Karpas-422 (cell line): Measurements from ENCODE around the gene CCNQ. TPM values are rescaled to one million over a fixed set of nuclear protein-coding genes. Genes with fewer than 3 reads are reported as not detected.

Source experiments
- DNase-seq: peaks from one replicate; pipeline ENCODE4 v3.0.0-alpha.2; 2015
- H2AFZ ChIP-seq: fragments of 200-600 bp; sonication (generic); 2 replicates; pipeline ENCODE4 v1.6.1; 2014; ENCODE audit warnings: antibody characterized with exemption, low read length, mixed read lengths
- H3K27ac ChIP-seq: fragments of 200-600 bp; sonication (generic); 2 replicates; pipeline ENCODE4 v1.5.1; 2014; ENCODE audit warnings: mild to moderate bottlenecking, low read length, moderate library complexity
- H3K27me3 ChIP-seq: fragments of 200-600 bp; sonication (generic); 2 replicates; pipeline ENCODE4 v1.6.1; 2014; ENCODE audit warnings: low read length, mixed read lengths
- H3K36me3 ChIP-seq: fragments of 200-600 bp; sonication (generic); 2 replicates; pipeline ENCODE4 v1.6.1; 2014; ENCODE audit warnings: low read length, mixed read lengths; ENCODE audit not compliant: insufficient read depth
- H3K4me1 ChIP-seq: fragments of 200-600 bp; sonication (generic); 2 replicates; pipeline ENCODE4 v1.6.1; 2014; ENCODE audit warnings: mild to moderate bottlenecking, low read length, mixed read lengths
- H3K4me2 ChIP-seq: fragments of 200-600 bp; sonication (generic); 2 replicates; pipeline ENCODE4 v1.6.1; 2014; ENCODE audit warnings: low read length, low read depth, mild to moderate bottlenecking; ENCODE audit not compliant: poor library complexity, severe bottlenecking
- H3K4me3 ChIP-seq: fragments of 200-600 bp; sonication (generic); 2 replicates; pipeline ENCODE4 v1.5.1; 2014; ENCODE audit warnings: mild to moderate bottlenecking, antibody characterized with exemption, low read length, mixed read lengths
- H3K79me2 ChIP-seq: fragments of 200-600 bp; sonication (generic); 2 replicates; pipeline ENCODE4 v1.6.1; 2014; ENCODE audit warnings: mild to moderate bottlenecking, low read length, mixed read lengths
- H3K9ac ChIP-seq: fragments of 200-600 bp; sonication (generic); 2 replicates; pipeline ENCODE4 v1.6.0; 2014; ENCODE audit warnings: low read length
- H3K9me2 ChIP-seq: fragments of 200-600 bp; sonication (generic), shearing (Covaris generic); replicated peaks from 2 replicates; pipeline ENCODE4 v1.6.0; 2014; ENCODE audit warnings: mild to moderate bottlenecking, low read length, moderate library complexity; ENCODE audit not compliant: insufficient read depth
- H3K9me3 ChIP-seq: fragments of 300-700, 200-600 bp; sonication (generic); 2 replicates; pipeline ENCODE4 v1.6.1; 2014; ENCODE audit warnings: low read length, mixed read lengths
- H4K20me1 ChIP-seq: fragments of 200-600 bp; sonication (generic); 2 replicates; pipeline ENCODE4 v1.6.1; 2014; ENCODE audit warnings: mild to moderate bottlenecking, antibody characterized with exemption, low read length, low read depth; ENCODE audit not compliant: insufficient read depth
- total RNA-seq: library from RNA; depleted of rRNA; stranded (reverse); fragments of >200 nt; shearing (Covaris generic); gene quantifications from 2 replicates; pipeline ENCODE4 v1.2.3, GENCODE V29; 2014; ENCODE audit warnings: low replicate concordance

CCNQ gene
- total RNA-seq, 1 experiment from 2014 or later = 29.1 TPM

DNA sequence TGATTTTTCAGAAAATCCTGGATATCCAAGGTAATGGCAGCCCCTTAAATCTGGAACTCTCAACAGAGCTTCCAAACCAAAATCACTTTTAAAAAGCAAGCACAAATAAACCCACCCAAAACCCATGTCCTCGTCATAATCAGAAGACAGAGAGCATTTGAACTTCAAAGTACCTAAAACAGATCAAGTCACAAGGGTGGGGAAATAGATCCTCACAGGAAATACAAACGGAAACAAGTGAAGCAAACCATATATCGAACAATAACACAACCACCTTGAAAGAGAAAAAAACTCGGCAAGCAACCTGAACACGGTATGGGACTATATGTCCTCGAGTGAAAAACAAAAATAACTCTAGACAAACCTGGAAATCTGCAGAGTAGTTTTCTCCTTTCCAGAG lies 15.9 kb upstream of the CCNQ start:
- H3K4me3 ChIP-seq = no peak overlapping the region
- H3K9ac ChIP-seq = no peak overlapping the region
- no peak overlapping the region for H3K27ac ChIP-seq
- no peak overlapping the region for H3K4me2 ChIP-seq
- no peaks in the 10 kb centered on the region for H3K9me3 ChIP-seq
- H3K36me3 ChIP-seq = no peaks in the 10 kb centered on the region
- H2AFZ ChIP-seq = no peak overlapping the region
- no peaks in the 10 kb centered on the region for H3K9me2 ChIP-seq
- peaks cover 18% of the 10 kb centered on the region for H3K4me1 ChIP-seq
- no peaks in the 10 kb centered on the region for H3K79me2 ChIP-seq
- H3K27me3 ChIP-seq = no peaks in the 10 kb centered on the region
- no peak for DNase-seq
- no peaks in the 10 kb centered on the region for H4K20me1 ChIP-seq

DNA sequence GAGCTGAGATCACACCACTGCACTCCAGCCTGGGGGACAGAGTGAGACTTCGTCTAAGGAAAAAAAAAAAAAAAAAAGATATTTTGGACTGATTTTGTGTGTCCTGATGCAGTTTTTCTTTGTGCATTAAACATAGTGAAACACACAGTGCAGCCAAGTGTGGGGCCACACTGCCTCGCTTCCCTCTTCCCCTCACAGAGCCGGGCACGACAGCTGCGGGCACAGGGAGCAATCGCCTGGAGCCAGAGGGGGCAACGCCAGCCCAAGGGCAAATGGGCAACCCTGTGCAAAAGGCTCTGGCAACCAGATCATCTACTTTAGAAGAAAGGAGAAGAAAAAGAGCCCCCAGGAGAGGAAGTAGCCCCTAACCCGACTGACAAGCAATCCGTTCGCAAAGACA lies 13.5 kb upstream of the CCNQ start:
- Histone ChIP-seq H3K27me3 (no peaks in the 10 kb centered on the region), H3K79me2 (no peaks in the 10 kb centered on the region)

DNA sequence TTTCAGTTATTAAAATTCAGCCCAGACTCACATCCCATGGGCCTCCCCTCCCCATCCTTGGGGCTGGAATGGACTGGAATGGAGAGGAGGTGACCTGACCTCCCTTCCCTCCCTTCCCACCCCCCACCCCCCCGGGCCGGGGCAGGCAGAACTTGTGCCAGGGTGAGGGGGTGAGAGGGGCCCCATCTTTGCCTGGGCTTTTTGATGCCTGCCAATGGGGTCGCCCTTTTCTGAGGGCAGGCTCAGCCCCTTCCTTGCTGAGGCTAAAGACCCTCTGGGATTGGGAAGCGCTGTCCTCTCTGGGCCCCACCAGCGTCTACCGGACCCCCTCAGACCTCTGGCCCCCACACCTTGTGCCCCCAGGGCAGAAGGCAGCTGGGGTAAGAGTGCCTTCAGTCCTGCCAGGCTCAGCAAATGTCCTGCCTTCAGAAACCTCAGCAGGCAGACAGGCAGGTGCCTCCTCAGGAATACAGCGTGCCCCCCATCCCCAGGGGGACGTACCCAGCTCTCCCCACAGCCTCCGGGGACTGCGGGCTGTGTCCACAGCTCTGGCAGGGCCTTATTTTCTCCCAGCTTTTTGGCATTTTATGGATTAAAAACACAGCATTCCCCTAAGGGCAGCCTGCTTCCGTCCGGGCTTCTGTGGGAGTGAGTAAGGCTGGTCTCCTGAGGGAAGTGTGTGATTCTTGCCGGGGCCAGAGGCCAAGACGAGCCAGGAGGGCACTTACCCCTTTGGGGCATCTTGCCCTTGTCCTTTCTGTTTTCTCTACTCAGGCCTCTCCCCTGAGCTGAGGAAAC lies 12.6 kb upstream of the CCNQ start:
- Histone ChIP-seq H3K4me3 (no peak overlapping the region), H3K27ac (no peak overlapping the region), H3K9me2 (no peaks in the 10 kb centered on the region), H3K27me3 (no peaks in the 10 kb centered on the region), H3K4me2 (no peak overlapping the region), H3K79me2 (no peaks in the 10 kb centered on the region), H3K4me1 (peaks cover 12% of the 10 kb centered on the region), H2AFZ (no peak overlapping the region), H4K20me1 (no peaks in the 10 kb centered on the region), H3K9ac (no peak overlapping the region), H3K9me3 (no peaks in the 10 kb centered on the region), H3K36me3 (no peaks in the 10 kb centered on the region)
- no peak for DNase-seq

More for the DNA sequence above, 13.5 kb upstream of the CCNQ start:
- Histone ChIP-seq H3K27ac (no peak overlapping the region), H2AFZ (no peak overlapping the region), H3K4me2 (peak overlapping the region; percentile 29), H3K9me2 (no peaks in the 10 kb centered on the region), H4K20me1 (no peaks in the 10 kb centered on the region), H3K9me3 (no peaks in the 10 kb centered on the region), H3K4me3 (no peak overlapping the region), H3K4me1 (peaks cover 16% of the 10 kb centered on the region), H3K9ac (no peak overlapping the region), H3K36me3 (no peaks in the 10 kb centered on the region)
- no peak for DNase-seq

DNA sequence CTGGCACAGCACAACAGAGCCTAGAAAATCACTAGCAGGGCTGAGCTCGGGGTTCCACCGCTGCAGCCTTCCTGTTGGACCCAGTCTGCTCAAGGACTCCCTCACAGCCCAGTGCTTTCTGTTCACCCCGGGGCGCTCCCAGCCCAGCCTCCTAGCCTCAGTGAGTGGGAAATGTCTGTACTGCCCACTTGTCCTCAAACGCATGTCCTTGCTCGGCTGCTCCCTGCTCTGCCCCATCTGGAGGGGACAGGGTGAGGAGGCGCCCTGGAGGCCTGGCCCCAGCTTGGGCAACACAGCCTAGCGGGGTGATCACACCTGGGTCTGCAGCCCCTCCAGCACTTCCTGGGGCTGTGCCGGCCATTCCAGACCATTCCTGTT lies 11.9 kb upstream of the CCNQ start:
- no peak overlapping the region for H2AFZ ChIP-seq
- no peaks in the 10 kb centered on the region for H3K9me3 ChIP-seq
- H3K4me2 ChIP-seq = no peak overlapping the region
- H3K9ac ChIP-seq = no peak overlapping the region
- DNase-seq = no peak
- H3K79me2 ChIP-seq = no peaks in the 10 kb centered on the region
- H3K36me3 ChIP-seq = no peaks in the 10 kb centered on the region
- H3K9me2 ChIP-seq = no peaks in the 10 kb centered on the region
- peaks cover 12% of the 10 kb centered on the region for H3K4me1 ChIP-seq
- no peaks in the 10 kb centered on the region for H4K20me1 ChIP-seq
- H3K27ac ChIP-seq = no peak overlapping the region
- H3K27me3 ChIP-seq = no peaks in the 10 kb centered on the region
- no peak overlapping the region for H3K4me3 ChIP-seq

DNA sequence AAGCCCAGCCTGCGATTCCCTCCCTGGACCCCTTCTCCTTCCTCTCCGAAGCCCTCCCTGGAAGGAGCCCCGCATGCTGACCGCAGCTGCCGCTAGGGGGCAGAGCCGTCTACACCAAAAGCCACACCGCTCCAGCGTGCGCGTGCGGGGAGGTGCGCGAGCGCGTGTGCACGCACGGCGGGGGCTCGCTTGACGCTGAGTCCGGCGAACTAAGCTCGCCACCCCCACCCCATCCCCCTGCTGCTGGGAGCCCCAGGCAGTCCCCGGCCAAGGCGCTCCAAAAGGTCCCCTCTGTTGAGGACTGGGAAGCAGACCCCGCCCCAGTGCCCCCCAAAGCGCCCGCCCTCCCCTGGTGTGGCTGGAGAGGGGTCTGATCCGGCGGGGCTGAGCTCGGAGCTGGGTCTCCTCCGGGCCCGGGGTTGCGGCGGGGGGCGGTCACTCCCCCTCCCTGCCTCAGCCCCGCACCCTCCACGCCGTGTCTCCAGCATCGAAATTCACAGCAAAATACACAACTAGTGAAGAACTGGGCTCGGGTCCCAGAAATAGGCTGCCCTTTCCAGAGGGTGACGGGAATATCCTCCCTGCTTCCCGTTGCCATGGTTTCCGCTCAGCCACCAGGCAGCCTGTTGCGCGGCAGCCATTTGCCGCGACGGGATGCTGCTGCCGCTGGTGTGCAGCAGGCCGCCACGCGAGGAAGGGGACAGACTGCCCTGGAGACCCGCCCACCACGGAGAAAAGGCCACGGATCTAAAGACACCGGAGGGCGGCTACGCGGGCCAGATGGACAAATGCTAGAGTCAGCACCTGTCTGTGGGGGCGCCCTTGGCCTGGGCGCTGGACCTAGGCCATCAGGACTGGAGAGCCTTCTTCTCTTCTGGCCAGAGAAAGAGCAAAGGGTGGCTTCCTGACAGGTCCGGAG lies 11.2 kb upstream of the CCNQ start:
- Histone ChIP-seq H3K9ac (no peak overlapping the region), H3K4me2 (peak overlapping the region; percentile 27), H3K9me2 (no peaks in the 10 kb centered on the region), H4K20me1 (no peaks in the 10 kb centered on the region), H3K9me3 (no peaks in the 10 kb centered on the region), H3K4me1 (peaks cover 12% of the 10 kb centered on the region), H3K36me3 (no peaks in the 10 kb centered on the region), H3K4me3 (no peak overlapping the region), H3K27me3 (no peaks in the 10 kb centered on the region), H2AFZ (no peak overlapping the region), H3K79me2 (no peaks in the 10 kb centered on the region), H3K27ac (no peak overlapping the region)
- peak; percentile 86 for DNase-seq

DNA sequence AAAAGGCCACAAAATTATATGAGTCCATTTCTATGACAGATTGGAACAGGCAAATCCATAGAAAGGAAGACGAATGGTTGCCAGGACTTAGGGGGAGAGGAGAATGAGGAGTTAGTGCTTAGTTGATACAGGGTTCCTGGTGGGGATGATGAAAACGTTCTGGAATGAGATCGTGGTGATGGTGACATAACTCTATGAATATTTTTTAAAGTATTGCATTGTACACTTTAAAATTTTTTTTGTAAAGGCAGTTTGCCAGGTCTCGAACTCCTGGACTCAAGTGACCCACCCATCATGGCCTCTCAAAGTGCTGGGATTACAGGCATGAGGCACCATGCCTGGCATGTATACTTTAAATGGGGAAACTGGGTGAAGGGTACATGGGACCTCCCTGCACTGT lies 9.9 kb upstream of the CCNQ start:
- Histone ChIP-seq H3K36me3 (no peaks in the 10 kb centered on the region), H4K20me1 (no peaks in the 10 kb centered on the region), H3K4me3 (no peak overlapping the region), H3K4me2 (no peak overlapping the region), H2AFZ (no peak overlapping the region), H3K9me3 (no peaks in the 10 kb centered on the region), H3K27me3 (no peaks in the 10 kb centered on the region), H3K9ac (no peak overlapping the region), H3K4me1 (peaks cover 12% of the 10 kb centered on the region), H3K79me2 (no peaks in the 10 kb centered on the region), H3K9me2 (no peaks in the 10 kb centered on the region), H3K27ac (no peak overlapping the region)
- DNase-seq = no peak

DNA sequence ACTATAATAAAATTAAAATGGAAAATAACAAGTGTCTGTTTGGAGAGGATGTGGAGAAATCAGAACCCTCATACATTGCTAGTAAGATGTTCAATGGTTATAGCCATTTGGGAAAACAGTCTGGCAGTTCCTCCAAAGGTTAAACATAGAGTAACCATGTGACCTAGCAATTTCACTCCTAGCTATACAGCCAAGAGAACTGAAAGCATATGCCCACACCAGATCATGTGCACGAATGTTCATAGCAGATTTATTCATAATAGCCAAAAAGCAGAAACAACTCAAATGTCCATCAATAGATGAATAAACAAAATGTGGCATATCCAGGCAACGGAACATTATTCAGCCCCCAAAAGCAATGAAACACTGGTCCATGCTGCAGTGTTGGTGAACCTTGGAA lies 9.4 kb upstream of the CCNQ start:
- no peak overlapping the region for H3K4me3 ChIP-seq
- H2AFZ ChIP-seq = no peak overlapping the region
- peaks cover 12% of the 10 kb centered on the region for H3K4me1 ChIP-seq
- H3K36me3 ChIP-seq = no peaks in the 10 kb centered on the region
- H3K9me3 ChIP-seq = no peaks in the 10 kb centered on the region
- H3K27me3 ChIP-seq = no peaks in the 10 kb centered on the region
- no peaks in the 10 kb centered on the region for H3K9me2 ChIP-seq
- H3K79me2 ChIP-seq = no peaks in the 10 kb centered on the region
- no peak overlapping the region for H3K4me2 ChIP-seq
- H4K20me1 ChIP-seq = no peaks in the 10 kb centered on the region
- H3K27ac ChIP-seq = no peak overlapping the region
- DNase-seq = no peak
- H3K9ac ChIP-seq = no peak overlapping the region

DNA sequence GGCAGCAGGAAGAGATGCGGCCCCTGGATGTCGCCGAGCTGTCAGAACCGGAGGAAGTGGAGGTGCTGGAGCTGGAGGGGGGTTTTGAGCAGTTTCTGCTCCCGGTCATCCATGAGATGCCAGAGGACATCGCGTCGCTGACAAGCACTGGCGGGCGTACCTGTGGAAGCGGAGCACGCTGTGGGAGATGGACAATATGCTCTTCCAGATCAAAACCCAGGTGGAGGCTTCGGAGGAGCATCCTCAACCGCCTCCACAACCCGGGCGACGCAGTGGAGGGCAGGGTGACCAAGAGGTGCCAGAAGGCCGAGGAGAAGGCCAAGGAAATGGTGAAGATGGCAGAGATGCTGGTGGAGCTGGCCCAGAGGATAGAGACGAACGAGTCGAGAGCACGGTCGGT lies 7.6 kb upstream of the CCNQ start:
- Histone ChIP-seq H2AFZ (no peak overlapping the region), H3K27me3 (no peaks in the 10 kb centered on the region), H3K9me3 (no peaks in the 10 kb centered on the region), H3K4me2 (no peak overlapping the region), H3K9ac (no peak overlapping the region), H3K27ac (no peak overlapping the region), H3K9me2 (no peaks in the 10 kb centered on the region), H3K4me1 (no peaks in the 10 kb centered on the region; the same call in 1 of the 2 replicates), H3K79me2 (no peaks in the 10 kb centered on the region), H4K20me1 (no peaks in the 10 kb centered on the region), H3K36me3 (no peaks in the 10 kb centered on the region), H3K4me3 (no peak overlapping the region)
- no peak for DNase-seq
